Choroid plexus epithelial cell (primary cell): ENCODE data around the gene TMSB10.

Experiments used
- DNase-seq: peaks from one replicate; pipeline ENCODE4 v3.0.0-alpha.2; 2010; ENCODE audit warnings: low read depth
- H3K4me3 ChIP-seq: 2 replicates; pipeline ENCODE4 v1.5.1; 2011; ENCODE audit warnings: low read depth, mild to moderate bottlenecking, control low read depth, low read length, moderate library complexity
- CTCF ChIP-seq: conservative IDR thresholded peaks from 2 replicates; pipeline ENCODE4 v1.5.1; 2011; ENCODE audit warnings: low read depth, mild to moderate bottlenecking, control low read depth, inconsistent platforms, low read length, moderate library complexity

The TMSB10 gene

GRCh38 chr2:84880645-84881521 is 24.6 kb upstream of the TMSB10 start, which contains the start of gene TRABD2A:
Gene TRABD2A, minus strand, starts transcription at chr2:84881084. Its CDS starts 45 bp downstream, at chr2:84881039.
- no peak for TF ChIP-seq CTCF
- H3K4me3 ChIP-seq, result peak within 1 kb of the TSS; percentile 61
- no peak for DNase-seq

GRCh38 chr2:84881581-84882413 is 23.7 kb upstream of the TMSB10 start:
- TF ChIP-seq CTCF, result peak; percentile 83
- H3K4me3 ChIP-seq, result peak overlapping the region; percentile 61
- peak; percentile 88 for DNase-seq

- no peak for TF ChIP-seq CTCF
- no peak for DNase-seq
- no peak overlapping the region for H3K4me3 ChIP-seq
Measured at GRCh38 chr2:84882414-84882738, 23.1 kb upstream of the TMSB10 start.

- no peak for DNase-seq
- no peak for TF ChIP-seq CTCF
Measured at GRCh38 chr2:84882775-84883550, 22.5 kb upstream of the TMSB10 start.

GRCh38 chr2:84884449-84884848 is 21.0 kb upstream of the TMSB10 start:
- peak; percentile 61 for DNase-seq
- TF ChIP-seq CTCF, result no peak
- H3K4me3 ChIP-seq, result no peak overlapping the region

More at GRCh38 chr2:84882775-84883550, 22.5 kb upstream of the TMSB10 start:
- H3K4me3 ChIP-seq, result no peak overlapping the region

- DNase-seq, result no peak
- TF ChIP-seq CTCF, result no peak
- no peak overlapping the region for H3K4me3 ChIP-seq
Measured at GRCh38 chr2:84885111-84885510, 20.3 kb upstream of the TMSB10 start.
